H1 (cell line): ENCODE measurements around the gene TRAPPC8. TPM values are rescaled to one million over a fixed set of nuclear protein-coding genes. Genes with fewer than 3 reads are reported as not detected.

Experiments
- CTCF ChIA-PET: fragments of 300-600 bp; sonication (Branson Sonifier 250); formaldehyde crosslinking; loops from one replicate; lab custom pipeline; 2021; ENCODE audit not compliant: partially characterized antibody; lab: Charles Lee
- POLR2A ChIA-PET: fragments of 300-600 bp; sonication (Branson Sonifier 250); formaldehyde crosslinking; loops from one replicate; lab custom pipeline; 2021; ENCODE audit warnings: inconsistent platforms; ENCODE audit not compliant: partially characterized antibody; lab: Charles Lee
- DNase-seq, 2 experiments: peaks; one replicate each; pipeline versions ENCODE4 v3.0.0 to v3.0.0-alpha.2; 2010 to 2022; ENCODE audit warnings: low spot score in 2 of 2, low read depth in 1 of 2, mixed read lengths in 1 of 2
- FAIRE-seq: peaks from 2 replicates; lab custom pipeline; 2011; peaks lifted over from hg19 to GRCh38; lab: Jason Lieb, UNC
- H2AFZ ChIP-seq: 2 replicates; pipeline ENCODE4 v1.8.1; 2012; ENCODE audit warnings: low read length, inconsistent platforms
- H2AK5ac ChIP-seq: 2 replicates; pipeline ENCODE4 v1.6.1; 2013; ENCODE audit warnings: low read depth, low read length
- H2BK120ac ChIP-seq: replicated peaks from 2 replicates; pipeline ENCODE3; 2013; ENCODE audit warnings: low read depth, low read length, inconsistent platforms
- H2BK12ac ChIP-seq: 2 replicates; pipeline ENCODE4 v1.6.1; 2013; ENCODE audit warnings: low read depth, low read length
- H2BK15ac ChIP-seq: 2 replicates; pipeline ENCODE4 v1.6.1; 2013; ENCODE audit warnings: low read length
- H2BK20ac ChIP-seq: 2 replicates; pipeline ENCODE4 v1.6.1; 2013; ENCODE audit warnings: low read length
- H2BK5ac ChIP-seq: 2 replicates; pipeline ENCODE4 v1.6.1; 2013; ENCODE audit warnings: low read depth, low read length
- H3K14ac ChIP-seq: 2 replicates; pipeline ENCODE4 v1.6.1; 2013; ENCODE audit warnings: inconsistent platforms; ENCODE audit not compliant: insufficient read length
- H3K18ac ChIP-seq: 2 replicates; pipeline ENCODE4 v1.6.1; 2013; ENCODE audit warnings: low read length; ENCODE audit errors: extremely low read depth
- H3K23ac ChIP-seq: 2 replicates; pipeline ENCODE4 v1.6.1; 2013; ENCODE audit warnings: inconsistent platforms; ENCODE audit not compliant: insufficient read length
- H3K23me2 ChIP-seq: 2 replicates; pipeline ENCODE4 v1.6.1; 2013; ENCODE audit warnings: low read depth, low read length
- H3K27ac ChIP-seq: 2 replicates; pipeline ENCODE4 v1.6.1; 2011; ENCODE audit warnings: low read depth, low read length, inconsistent platforms
- H3K27me3 ChIP-seq, 4 experiments: replicated peaks in 1 of 4; 1 replicate in 1 of 4; 2 replicates in 3 of 4; pipeline versions ENCODE4 v1.6.1 to v1.8.1; 2011 to 2013; ENCODE audit warnings: low read length in 3 of 4, mild to moderate bottlenecking in 3 of 4, inconsistent platforms in 2 of 4, mixed read lengths in 2 of 4, moderate library complexity in 1 of 4; ENCODE audit not compliant: control insufficient read depth in 3 of 4, insufficient read depth in 3 of 4; ENCODE audit errors: extremely low read depth in 1 of 4
- H3K36me3 ChIP-seq, 4 experiments: 2 replicates each; pipeline versions ENCODE4 v1.6.1 to v1.8.1; 2011 to 2013; ENCODE audit warnings: mild to moderate bottlenecking in 4 of 4, low read length in 3 of 4, moderate library complexity in 2 of 4, control low read depth in 1 of 4, inconsistent platforms in 1 of 4; ENCODE audit not compliant: insufficient read depth in 4 of 4, control insufficient read depth in 2 of 4
- H3K4ac ChIP-seq: replicated peaks from 2 replicates; pipeline ENCODE3; 2013; ENCODE audit warnings: low read length, low read depth, mixed read lengths, inconsistent platforms; ENCODE audit not compliant: insufficient read length
- H3K4me1 ChIP-seq, 4 experiments: replicated peaks in 1 of 4; 1 replicate in 1 of 4; 2 replicates in 3 of 4; pipeline versions ENCODE4 v1.6.1 to v1.8.1; 2011 to 2013; ENCODE audit warnings: low read length in 3 of 4, inconsistent platforms in 2 of 4, mixed read lengths in 1 of 4; ENCODE audit not compliant: insufficient read depth in 4 of 4, control insufficient read depth in 3 of 4
- H3K4me2 ChIP-seq, 2 experiments: 2 replicates each; pipeline versions ENCODE4 v1.6.1 to v1.8.1; 2011 to 2013; ENCODE audit warnings: low read depth in 2 of 2, low read length in 2 of 2, control low read depth in 1 of 2, inconsistent platforms in 1 of 2, mild to moderate bottlenecking in 1 of 2; ENCODE audit not compliant: insufficient read depth in 1 of 2
- H3K4me3 ChIP-seq, 4 experiments: fragments of 200-600, 300-600 bp in 1 of 4; sonication (generic), shearing (Covaris generic), sonication (Bioruptor Twin) in 1 of 4; 2 replicates each; pipeline versions ENCODE4 v1.5.1 to v1.8.1; 2011 to 2016; ENCODE audit warnings: low read length in 4 of 4, low read depth in 3 of 4, control low read depth in 2 of 4, inconsistent platforms in 2 of 4, mild to moderate bottlenecking in 2 of 4, mixed read lengths in 1 of 4, moderate library complexity in 1 of 4; ENCODE audit not compliant: insufficient read depth in 2 of 4; ENCODE audit errors: extremely low read depth in 1 of 4
- H3K56ac ChIP-seq: replicated peaks from 2 replicates; pipeline ENCODE3; 2013; ENCODE audit warnings: low read depth, mild to moderate bottlenecking, mixed read lengths, low read length, inconsistent platforms; ENCODE audit not compliant: insufficient read length
- H3K79me1 ChIP-seq: 2 replicates; pipeline ENCODE4 v1.6.1; 2013; ENCODE audit warnings: low read depth, low read length, control low read depth
- H3K79me2 ChIP-seq, 2 experiments: 2 replicates each; pipeline versions ENCODE4 v1.6.1 to v1.8.1; 2012 to 2013; ENCODE audit warnings: low read length in 2 of 2, mild to moderate bottlenecking in 2 of 2, inconsistent platforms in 1 of 2; ENCODE audit not compliant: insufficient read depth in 2 of 2, control insufficient read depth in 1 of 2
- H3K9ac ChIP-seq, 4 experiments: replicated peaks in 1 of 4; 1 replicate in 1 of 4; 2 replicates in 3 of 4; pipeline versions ENCODE4 v1.6.1 to v1.8.1; 2011 to 2013; ENCODE audit warnings: low read depth in 3 of 4, low read length in 3 of 4, control low read depth in 2 of 4, mild to moderate bottlenecking in 2 of 4, moderate library complexity in 2 of 4, inconsistent platforms in 1 of 4; ENCODE audit errors: extremely low read depth in 1 of 4
- H3K9me3 ChIP-seq, 2 experiments: 2 replicates each; pipeline versions ENCODE4 v1.6.1 to v1.8.1; 2012 to 2013; ENCODE audit warnings: mild to moderate bottlenecking in 2 of 2, moderate library complexity in 2 of 2, control low read depth in 1 of 2, inconsistent platforms in 1 of 2, low read depth in 1 of 2, low read length in 1 of 2, mixed read lengths in 1 of 2; ENCODE audit not compliant: insufficient read depth in 2 of 2
- H4K20me1 ChIP-seq, 2 experiments: replicated peaks in 1 of 2; 2 replicates each; pipeline versions ENCODE3 to v1.8.1; 2011 to 2013; ENCODE audit warnings: inconsistent platforms in 2 of 2, low read length in 2 of 2, mild to moderate bottlenecking in 1 of 2; ENCODE audit not compliant: insufficient read depth in 2 of 2, control insufficient read depth in 1 of 2
- H4K5ac ChIP-seq: 2 replicates; pipeline ENCODE4 v1.6.1; 2013; ENCODE audit warnings: low read length, low read depth, mixed read lengths, inconsistent platforms; ENCODE audit not compliant: insufficient read length
- H4K8ac ChIP-seq: 2 replicates; pipeline ENCODE4 v1.8.0; 2013; ENCODE audit warnings: mild to moderate bottlenecking, moderate library complexity, low read length, inconsistent platforms; ENCODE audit not compliant: insufficient read depth; ENCODE audit errors: extremely low read depth
- H4K91ac ChIP-seq: replicated peaks from 2 replicates; pipeline ENCODE3; 2013; ENCODE audit warnings: low read length, mixed read lengths, inconsistent platforms; ENCODE audit not compliant: insufficient read length
- POLR2A ChIP-seq, 2 experiments: IDR thresholded peaks; 1 replicate in 1 of 2; 2 replicates in 1 of 2; pipeline ENCODE4 v1.6.1; 2011; ENCODE audit warnings: low read depth in 2 of 2, low read length in 2 of 2, mild to moderate bottlenecking in 2 of 2; ENCODE audit errors: control extremely low read depth in 1 of 2
- WGBS, 2 experiments: shearing (Covaris generic) in 1 of 2; methylation state at CpG; one replicate each; pipeline versions ENCODE4 v1.1.6 to v1.1.7; 2013 to 2015; ENCODE audit warnings: low lambda C conversion rate in 2 of 2, mixed read lengths in 2 of 2, inconsistent platforms in 1 of 2, low coverage in 1 of 2, missing lambda C conversion rate in 1 of 2; ENCODE audit not compliant: insufficient replicate concordance in 2 of 2, insufficient coverage in 1 of 2, insufficient read length in 1 of 2; ENCODE audit errors: extremely low coverage in 1 of 2, missing lambda C conversion rate in 1 of 2; 5-methylcytosine and 5-hydroxymethylcytosine counted together
- polyA plus RNA-seq, 7 experiments: library from polyadenylated mRNA; depleted of rRNA in 3 of 7; stranded (reverse) in 5 of 7; unstranded in 2 of 7; fragments of >200 nt in 5 of 7; fragments of 200-250 nt in 2 of 7; gene quantifications; 1 replicate in 5 of 7; 2 replicates in 1 of 7; 4 replicates in 1 of 7; pipeline versions ENCODE4 v1.2.1 to v1.2.3, GENCODE V29; 2011 to 2013; ENCODE audit warnings: missing spikeins in 2 of 7, mixed read lengths in 2 of 7
- total RNA-seq: library from RNA; stranded (reverse); fragmentation: NEBNext Ultra II Directional; extraction: Animal tissue kit (Norgen Biotek cat#: 25700); gene quantifications from 2 replicates; pipeline ENCODE4 v1.2.1, GENCODE V29; 2021

The TRAPPC8 gene
- total and polyA plus RNA-seq, 2 of the 8 experiments (the other 6 are each of a cell fraction or from before 2014, with no cell fraction given), result 43.6 to 56.5 TPM

- TF ChIP-seq POLR2A (IDR thresholded peaks at IDR 0.05; ENCODE audit: control extremely low read depth in 1 of 2, low read depth in 2 of 2, low read length in 2 of 2), result no peak
- H4K8ac ChIP-seq, result no peak overlapping the region
- DNase-seq (no peak), FAIRE-seq (no peak)
- H3K4me2 ChIP-seq, result no peak overlapping the region
- WGBS, 2 experiments, result 100% methylated on average over 3 of the region's 3 CpGs; no CpG with 5 or more reads in 1 of the 2 experiments
- no peaks in the 10 kb centered on the region for H3K23me2 ChIP-seq
- no peak overlapping the region for H3K27ac ChIP-seq
- H3K4ac ChIP-seq, result no peak overlapping the region
- no peaks in the 10 kb centered on the region for H4K20me1 ChIP-seq
- H4K5ac ChIP-seq, result no peak overlapping the region
- no peak overlapping the region for H2AFZ ChIP-seq
- ChIA-PET CTCF (interaction anchor here (1.5 kb wide), 1 partner anchor 147 kb away, joined by 3 read pairs; no protein-coding TSS in a partner anchor), POLR2A (no interaction called here)
- no peak overlapping the region for H2AK5ac ChIP-seq
- no peak overlapping the region for H3K14ac ChIP-seq
- H2BK5ac ChIP-seq, result no peak overlapping the region
- no peak overlapping the region for H3K4me3 ChIP-seq
- no peaks in the 10 kb centered on the region for H3K27me3 ChIP-seq
- no peak overlapping the region for H3K23ac ChIP-seq
- no peak overlapping the region for H2BK120ac ChIP-seq
- H3K79me2 ChIP-seq, result no peaks in the 10 kb centered on the region
- no peaks in the 10 kb centered on the region for H3K79me1 ChIP-seq
- no peak overlapping the region for H2BK20ac ChIP-seq
- H2BK12ac ChIP-seq, result no peak overlapping the region
- no peak overlapping the region for H3K18ac ChIP-seq
- no peak overlapping the region for H3K9ac ChIP-seq
- peaks cover 3 to 15% (median 8%) of the 10 kb centered on the region in 4 experiments; a peak in 6 of 7 replicates for H3K4me1 ChIP-seq
- H3K36me3 ChIP-seq, result peaks cover 3 to 35% (median 10%) of the 10 kb centered on the region in 4 experiments; a peak in 5 of 8 replicates
- no peak overlapping the region for H4K91ac ChIP-seq
- no peak overlapping the region for H2BK15ac ChIP-seq
- H3K9me3 ChIP-seq, result peaks cover 2 to 10% of the 10 kb centered on the region in 2 experiments; a peak in 3 of 4 replicates
- no peak overlapping the region for H3K56ac ChIP-seq
Measured at GRCh38 chr18:31830686-31831085, 112.2 kb downstream of the TRAPPC8 start.
